ENCODE results near the gene ADORA2A.

ADORA2A gene

DNA sequence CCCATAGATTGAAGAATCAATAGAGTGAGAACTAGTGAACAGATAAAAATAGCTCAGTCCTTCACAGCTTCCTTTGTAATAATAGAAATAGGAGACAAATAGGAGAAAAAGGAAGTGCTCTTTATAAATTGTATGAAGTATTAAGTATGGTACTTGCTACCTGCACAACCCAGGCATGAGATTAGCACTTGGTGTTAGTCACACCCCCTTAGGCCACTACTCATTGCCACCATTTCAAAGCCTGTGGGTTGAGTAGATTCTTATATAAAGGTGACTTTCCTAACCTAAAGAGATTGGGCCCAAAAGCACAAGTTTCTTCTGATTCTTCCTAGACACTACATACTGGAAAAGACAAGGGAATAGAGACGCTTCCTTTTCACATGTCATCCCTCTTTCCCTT is 37.7 kb upstream of the ADORA2A start:
- TF ChIP-seq, protein P1, sequence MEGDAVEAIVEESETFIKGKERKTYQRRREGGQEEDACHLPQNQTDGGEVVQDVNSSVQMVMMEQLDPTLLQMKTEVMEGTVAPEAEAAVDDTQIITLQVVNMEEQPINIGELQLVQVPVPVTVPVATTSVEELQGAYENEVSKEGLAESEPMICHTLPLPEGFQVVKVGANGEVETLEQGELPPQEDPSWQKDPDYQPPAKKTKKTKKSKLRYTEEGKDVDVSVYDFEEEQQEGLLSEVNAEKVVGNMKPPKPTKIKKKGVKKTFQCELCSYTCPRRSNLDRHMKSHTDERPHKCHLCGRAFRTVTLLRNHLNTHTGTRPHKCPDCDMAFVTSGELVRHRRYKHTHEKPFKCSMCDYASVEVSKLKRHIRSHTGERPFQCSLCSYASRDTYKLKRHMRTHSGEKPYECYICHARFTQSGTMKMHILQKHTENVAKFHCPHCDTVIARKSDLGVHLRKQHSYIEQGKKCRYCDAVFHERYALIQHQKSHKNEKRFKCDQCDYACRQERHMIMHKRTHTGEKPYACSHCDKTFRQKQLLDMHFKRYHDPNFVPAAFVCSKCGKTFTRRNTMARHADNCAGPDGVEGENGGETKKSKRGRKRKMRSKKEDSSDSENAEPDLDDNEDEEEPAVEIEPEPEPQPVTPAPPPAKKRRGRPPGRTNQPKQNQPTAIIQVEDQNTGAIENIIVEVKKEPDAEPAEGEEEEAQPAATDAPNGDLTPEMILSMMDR (IDR thresholded peaks at IDR 0.05): no peak
- no peak for TF ChIP-seq ZFX (IDR thresholded peaks at IDR 0.05; ENCODE audit: borderline replicate concordance)

GRCh38 chr22:24390156-24390555 is 37.2 kb upstream of the ADORA2A start:
- H3K27ac ChIP-seq: no peak overlapping the region
- TF ChIP-seq, protein P1 (IDR thresholded peaks at IDR 0.05): no peak
- no peak for TF ChIP-seq ZFX (IDR thresholded peaks at IDR 0.05; ENCODE audit: borderline replicate concordance)

More for the DNA sequence above, 37.7 kb upstream of the ADORA2A start:
- H3K27ac ChIP-seq: no peak overlapping the region

DNA sequence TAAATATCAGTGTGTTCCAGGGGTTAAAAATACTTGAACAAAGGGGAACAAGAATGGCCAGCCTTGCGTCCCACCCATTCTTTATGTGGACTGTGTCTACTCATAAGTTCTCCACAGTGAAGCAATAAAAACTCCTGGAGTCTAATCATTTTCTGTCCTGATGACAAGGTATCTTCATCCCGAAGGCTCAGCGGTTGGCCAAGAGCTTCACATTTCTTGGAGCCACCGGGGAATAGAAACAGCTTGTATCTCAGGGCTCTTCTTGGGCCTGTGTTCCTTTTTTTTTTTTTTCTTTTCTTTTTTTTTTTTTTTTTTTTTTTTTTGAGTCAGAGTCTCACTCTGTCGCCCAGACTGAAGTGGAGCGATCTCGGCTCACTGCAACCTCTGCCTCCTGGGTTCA is 36.8 kb upstream of the ADORA2A start:
- TF ChIP-seq, protein P1 (IDR thresholded peaks at IDR 0.05): no peak
- TF ChIP-seq ZFX (IDR thresholded peaks at IDR 0.05; ENCODE audit: borderline replicate concordance): no peak
- no peak overlapping the region for H3K27ac ChIP-seq

- peak overlapping the region; percentile 52 for H3K27ac ChIP-seq
These were observed 35.6 kb upstream of the ADORA2A start for GRCh38 chr22:24391836-24392217.

DNA sequence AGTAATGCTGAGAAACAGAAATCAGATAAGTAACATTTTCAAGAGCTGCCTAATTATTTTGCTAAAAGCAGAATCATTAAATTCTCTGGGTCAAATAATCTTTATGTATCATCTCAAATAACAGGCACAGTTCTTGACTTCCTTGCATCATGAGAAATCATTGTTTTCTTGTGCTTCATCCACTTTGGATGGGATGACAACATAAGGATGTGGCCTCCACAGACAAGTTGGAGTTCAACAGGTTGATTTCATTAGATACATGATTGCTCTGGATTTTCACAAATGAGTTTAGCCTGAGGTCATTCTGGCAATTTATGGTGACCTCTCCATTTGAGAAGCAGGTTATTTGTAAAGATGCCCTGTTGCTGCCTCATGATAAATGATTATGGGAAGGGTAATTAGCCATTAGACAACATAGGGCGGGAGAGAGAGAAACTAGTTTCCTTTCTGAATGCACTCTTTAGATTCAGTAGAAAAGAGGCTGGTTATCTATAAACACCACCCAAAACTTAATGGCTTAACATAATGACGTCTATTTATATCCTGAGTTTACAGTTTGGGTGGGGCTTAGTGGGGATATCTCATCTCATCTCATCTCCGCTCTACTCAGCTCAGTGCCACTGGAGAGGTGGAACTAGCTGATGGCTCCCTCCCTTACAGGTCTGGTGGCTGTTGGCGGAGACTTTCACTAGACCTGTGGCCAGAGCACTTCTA is 35.0 kb upstream of the ADORA2A start:
- no peak for TF ChIP-seq ZFX (IDR thresholded peaks at IDR 0.05; ENCODE audit: borderline replicate concordance)

More at GRCh38 chr22:24391836-24392217, 35.6 kb upstream of the ADORA2A start:
- TF ChIP-seq ZFX (IDR thresholded peaks at IDR 0.05; ENCODE audit: borderline replicate concordance): no peak
- TF ChIP-seq, protein P1 (IDR thresholded peaks at IDR 0.05): no peak

GRCh38 chr22:24393012-24393559 is 34.3 kb upstream of the ADORA2A start:
- no peak for TF ChIP-seq ZFX (IDR thresholded peaks at IDR 0.05; ENCODE audit: borderline replicate concordance)
- TF ChIP-seq, protein P1 (IDR thresholded peaks at IDR 0.05): no peak
- peak overlapping the region; percentile 52 for H3K27ac ChIP-seq

More for the DNA sequence above, 35.0 kb upstream of the ADORA2A start:
- H3K27ac ChIP-seq: peak overlapping the region; percentile 52

- H3K27ac ChIP-seq: no peak overlapping the region
- no peak for TF ChIP-seq ZFX (IDR thresholded peaks at IDR 0.05; ENCODE audit: borderline replicate concordance)
- TF ChIP-seq, protein P1 (IDR thresholded peaks at IDR 0.05): no peak
These were observed 33.6 kb upstream of the ADORA2A start for GRCh38 chr22:24393848-24394247.

All from 22Rv1 (cell line).